ENCODE data around the gene OR2G2. TPM values are rescaled to one million over a fixed set of nuclear protein-coding genes. Genes with fewer than 3 reads are reported as not detected.

OR2G2 gene
- total RNA-seq, 1 experiment from 2014 or later, result not detected

DNA sequence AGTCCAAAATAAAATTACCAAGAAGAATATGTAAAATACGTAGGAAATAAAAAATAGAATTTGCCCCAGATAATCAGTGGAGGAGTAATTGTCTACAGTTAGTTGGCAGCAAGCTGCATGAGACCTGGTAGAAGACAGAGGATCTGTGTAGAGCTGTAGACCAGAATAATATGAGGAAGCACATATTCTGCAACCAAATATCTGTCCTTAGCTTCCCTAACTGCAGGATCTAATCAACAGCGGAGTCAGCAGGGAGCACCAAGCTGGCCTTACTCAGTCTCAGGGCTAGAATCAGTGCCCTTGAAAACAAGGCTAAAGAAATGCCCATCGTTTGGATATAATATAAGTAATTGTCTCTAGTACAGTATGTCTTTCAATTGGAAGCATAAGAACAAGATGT is 45.3 kb upstream of the OR2G2 start:
- no peaks in the 10 kb centered on the region for H3K9me3 Mint-ChIP-seq (ENCODE audit: unreplicated experiment)
- H3K4me1 Mint-ChIP-seq (ENCODE audit: insufficient read depth, unreplicated experiment), result peaks cover 5% of the 10 kb centered on the region
- TF ChIP-seq, protein P1, sequence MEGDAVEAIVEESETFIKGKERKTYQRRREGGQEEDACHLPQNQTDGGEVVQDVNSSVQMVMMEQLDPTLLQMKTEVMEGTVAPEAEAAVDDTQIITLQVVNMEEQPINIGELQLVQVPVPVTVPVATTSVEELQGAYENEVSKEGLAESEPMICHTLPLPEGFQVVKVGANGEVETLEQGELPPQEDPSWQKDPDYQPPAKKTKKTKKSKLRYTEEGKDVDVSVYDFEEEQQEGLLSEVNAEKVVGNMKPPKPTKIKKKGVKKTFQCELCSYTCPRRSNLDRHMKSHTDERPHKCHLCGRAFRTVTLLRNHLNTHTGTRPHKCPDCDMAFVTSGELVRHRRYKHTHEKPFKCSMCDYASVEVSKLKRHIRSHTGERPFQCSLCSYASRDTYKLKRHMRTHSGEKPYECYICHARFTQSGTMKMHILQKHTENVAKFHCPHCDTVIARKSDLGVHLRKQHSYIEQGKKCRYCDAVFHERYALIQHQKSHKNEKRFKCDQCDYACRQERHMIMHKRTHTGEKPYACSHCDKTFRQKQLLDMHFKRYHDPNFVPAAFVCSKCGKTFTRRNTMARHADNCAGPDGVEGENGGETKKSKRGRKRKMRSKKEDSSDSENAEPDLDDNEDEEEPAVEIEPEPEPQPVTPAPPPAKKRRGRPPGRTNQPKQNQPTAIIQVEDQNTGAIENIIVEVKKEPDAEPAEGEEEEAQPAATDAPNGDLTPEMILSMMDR (IDR thresholded peaks at IDR 0.05; ENCODE audit: unreplicated experiment), result no peak
- CTCF ChIA-PET, result interaction anchor here (1.1 kb wide), 1 partner anchor 152 kb away, joined by 3 read pairs; no protein-coding TSS in a partner anchor
- H3K36me3 Mint-ChIP-seq (ENCODE audit: insufficient read depth, unreplicated experiment), result no peaks in the 10 kb centered on the region
- no peak overlapping the region for H3K27ac Mint-ChIP-seq (ENCODE audit: low read depth, unreplicated experiment)
- POLR2A ChIA-PET, result interaction anchor here (1.0 kb wide), 1 partner anchor 8 kb away, joined by 4 read pairs; no protein-coding TSS in a partner anchor
- no peak overlapping the region for H3K4me3 Mint-ChIP-seq (ENCODE audit: unreplicated experiment)
- no peak for DNase-seq (ENCODE audit: unreplicated experiment)
- intact Hi-C loops (cut with micrococcal nuclease), result no loop called here
- no TSS peak for BruUV-seq (replicated peaks)
- no peaks in the 10 kb centered on the region for H3K27me3 Mint-ChIP-seq (ENCODE audit: insufficient read depth, unreplicated experiment)

DNA sequence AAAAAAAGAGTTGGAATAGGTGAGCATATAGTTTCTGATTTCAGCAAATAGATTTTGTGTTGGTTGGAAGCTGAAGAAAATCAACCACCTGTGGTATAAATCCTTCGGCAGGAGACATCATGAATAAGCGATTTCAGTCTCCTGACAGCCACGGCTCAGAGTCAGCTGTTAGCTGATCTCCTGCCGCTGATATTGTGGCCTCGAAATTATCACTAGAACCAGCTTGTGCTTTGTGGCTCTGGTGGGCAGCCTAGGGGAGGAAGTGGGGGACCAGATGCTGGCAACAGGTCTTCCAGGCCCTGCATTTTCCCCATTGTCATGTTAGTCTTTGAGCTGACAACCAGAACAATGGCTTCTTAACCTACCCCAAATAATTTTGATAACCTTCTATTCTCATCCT is 40.1 kb upstream of the OR2G2 start:
- TF ChIP-seq, protein P1 (IDR thresholded peaks at IDR 0.05; ENCODE audit: unreplicated experiment), result no peak
- no TSS peak for BruUV-seq (replicated peaks)

DNA sequence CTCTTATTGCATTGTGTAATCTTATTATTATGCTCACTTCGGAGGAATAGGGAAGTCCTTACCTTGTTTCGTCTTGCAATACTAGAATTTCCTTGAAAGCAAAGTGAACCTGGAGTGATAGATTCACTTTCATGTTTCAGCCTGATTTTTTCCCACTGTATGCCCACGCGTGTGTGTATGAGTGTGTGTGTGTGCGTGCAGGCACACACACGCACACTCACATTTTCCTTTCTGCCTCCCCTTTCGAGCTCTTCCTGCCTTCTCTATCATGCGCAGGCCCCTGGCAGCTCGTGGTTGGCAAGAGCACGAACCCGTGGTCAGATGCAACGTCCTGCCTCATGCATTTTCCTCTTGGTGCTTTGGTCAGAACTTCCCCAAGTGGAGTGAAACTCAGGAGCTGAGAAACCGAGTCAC is 39.4 kb upstream of the OR2G2 start, which contains the start of gene GCSAML:
GCSAML (plus strand) TSS at position 366 of the 414 bp plus-strand sequence. CDS start 58 bp downstream, outside the sequence.
- POLR2A ChIA-PET, result no interaction called here
- DNase-seq (ENCODE audit: unreplicated experiment), result no peak
- Mint-ChIP-seq H3K27me3 (ENCODE audit: insufficient read depth, unreplicated experiment) (no peaks in the 10 kb centered on the region), H3K4me1 (ENCODE audit: insufficient read depth, unreplicated experiment) (peaks cover 6% of the 10 kb centered on the region), H3K9me3 (ENCODE audit: unreplicated experiment) (peaks cover 8% of the 10 kb centered on the region), H3K4me3 (ENCODE audit: unreplicated experiment) (no peak within 1 kb of the TSS), H3K27ac (ENCODE audit: low read depth, unreplicated experiment) (no peak within 1 kb of the TSS), H3K36me3 (ENCODE audit: insufficient read depth, unreplicated experiment) (no peaks in the 10 kb centered on the region)
- intact Hi-C loops (cut with micrococcal nuclease), result no loop called here
- CTCF ChIA-PET, result interaction anchor here (0.5 kb wide), 1 partner anchor 29 kb away, joined by 3 read pairs; no protein-coding TSS in a partner anchor
- TF ChIP-seq, protein P1 (IDR thresholded peaks at IDR 0.05; ENCODE audit: unreplicated experiment), result no peak
- no TSS peak for BruUV-seq (replicated peaks)

More for the DNA sequence above, 40.1 kb upstream of the OR2G2 start:
- H3K4me1 Mint-ChIP-seq (ENCODE audit: insufficient read depth, unreplicated experiment), result peaks cover 6% of the 10 kb centered on the region
- no peak overlapping the region for H3K27ac Mint-ChIP-seq (ENCODE audit: low read depth, unreplicated experiment)
- no peak for DNase-seq (ENCODE audit: unreplicated experiment)
- POLR2A ChIA-PET, result interaction anchor here (0.8 kb wide), 1 partner anchor 13 kb away, joined by 3 read pairs; no protein-coding TSS in a partner anchor
- H3K9me3 Mint-ChIP-seq (ENCODE audit: unreplicated experiment), result peaks cover 8% of the 10 kb centered on the region
- H3K36me3 Mint-ChIP-seq (ENCODE audit: insufficient read depth, unreplicated experiment), result no peaks in the 10 kb centered on the region
- H3K4me3 Mint-ChIP-seq (ENCODE audit: unreplicated experiment), result no peak overlapping the region
- intact Hi-C loops (cut with micrococcal nuclease), result no loop called here
- no peaks in the 10 kb centered on the region for H3K27me3 Mint-ChIP-seq (ENCODE audit: insufficient read depth, unreplicated experiment)
- CTCF ChIA-PET, result interaction anchor here (0.5 kb wide), 1 partner anchor 30 kb away, joined by 3 read pairs; no protein-coding TSS in a partner anchor

DNA sequence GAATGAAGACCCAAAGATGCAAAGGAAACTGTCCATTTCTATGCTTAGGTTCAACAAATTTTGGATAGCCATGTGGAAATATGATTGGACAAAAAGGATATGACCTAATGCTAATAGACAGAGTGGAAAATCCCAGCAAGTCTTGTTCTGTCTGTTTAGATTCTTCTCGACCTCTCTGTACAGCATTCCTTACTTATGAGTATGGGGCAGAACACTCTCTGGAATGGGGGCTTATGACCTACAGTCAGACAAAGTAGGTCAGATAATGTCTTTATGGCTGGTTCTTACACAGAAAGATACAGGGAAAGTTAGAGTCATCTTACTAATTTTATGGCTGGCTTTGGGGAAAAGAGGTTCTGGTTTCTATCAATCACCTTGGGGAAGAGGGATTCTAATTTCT is 36.4 kb upstream of the OR2G2 start:
- Mint-ChIP-seq H3K4me1 (ENCODE audit: insufficient read depth, unreplicated experiment) (peaks cover 6% of the 10 kb centered on the region), H3K36me3 (ENCODE audit: insufficient read depth, unreplicated experiment) (no peaks in the 10 kb centered on the region)
- intact Hi-C loops (cut with micrococcal nuclease), result no loop called here

More for the DNA sequence above, 36.4 kb upstream of the OR2G2 start:
- Mint-ChIP-seq H3K9me3 (ENCODE audit: unreplicated experiment) (peaks cover 8% of the 10 kb centered on the region), H3K27me3 (ENCODE audit: insufficient read depth, unreplicated experiment) (no peaks in the 10 kb centered on the region), H3K27ac (ENCODE audit: low read depth, unreplicated experiment) (no peak overlapping the region), H3K4me3 (ENCODE audit: unreplicated experiment) (no peak overlapping the region)
- no TSS peak for BruUV-seq (replicated peaks)
- DNase-seq (ENCODE audit: unreplicated experiment), result no peak
- TF ChIP-seq, protein P1 (IDR thresholded peaks at IDR 0.05; ENCODE audit: unreplicated experiment), result no peak
- POLR2A ChIA-PET, result no interaction called here
- CTCF ChIA-PET, result interaction anchor here (1.4 to 1.5 kb wide), 4 partner anchors 10 to 162 kb away, joined by 3 to 7 read pairs (median 4); no protein-coding TSS in a partner anchor
